SK-N-SH (cell line): ENCODE results near the gene MLLT3.

Experiments
- CTCF ChIP-seq: fragments of 200-600 bp; sonication (generic); IDR thresholded peaks from 2 replicates; pipeline ENCODE4 v1.6.1; 2017; ENCODE audit warnings: antibody characterized with exemption, mild to moderate bottlenecking, moderate library complexity
- EP300 ChIP-seq, 2 experiments: IDR thresholded peaks; 2 replicates each; pipeline versions ENCODE4 v1.4.0 to v1.6.1; 2012; ENCODE audit warnings: borderline replicate concordance in 1 of 2, low read depth in 1 of 2, low read length in 1 of 2
- EZH2phosphoT487 ChIP-seq: fragments of 200-600 bp; sonication (generic); IDR thresholded peaks from 2 replicates; pipeline ENCODE4 v1.6.1; 2017; ENCODE audit warnings: low read depth, mixed run types, mild to moderate bottlenecking, antibody characterized with exemption, moderate library complexity, borderline replicate concordance
- FOXJ3 ChIP-seq: sonication (generic); formaldehyde crosslinking; IDR thresholded peaks from 2 replicates; pipeline ENCODE4 v1.5.1; 2020; ENCODE audit warnings: mild to moderate bottlenecking, missing genetic modification reagents
- FOXM1 ChIP-seq: IDR thresholded peaks from 2 replicates; pipeline ENCODE4 v1.4.0; 2012; ENCODE audit warnings: low read depth, mild to moderate bottlenecking
- GABPA ChIP-seq: IDR thresholded peaks from 2 replicates; pipeline ENCODE4 v1.4.0; 2012; ENCODE audit warnings: low read depth, mild to moderate bottlenecking
- POLR2AphosphoS5 ChIP-seq: IDR thresholded peaks from 2 replicates; pipeline ENCODE4 v1.6.1; 2012; ENCODE audit warnings: low read depth, low read length
- RAD21 ChIP-seq: IDR thresholded peaks from 2 replicates; pipeline ENCODE4 v1.6.1; 2012; ENCODE audit warnings: mild to moderate bottlenecking, low read length
- REST ChIP-seq: IDR thresholded peaks from 2 replicates; pipeline ENCODE4 v1.6.1; 2012; ENCODE audit warnings: mild to moderate bottlenecking, low read depth, low read length, moderate library complexity
- RFX5 ChIP-seq: IDR thresholded peaks from 2 replicates; pipeline ENCODE4 v1.6.1; 2012; ENCODE audit warnings: mild to moderate bottlenecking, improper control_type of control experiment, low read length
- TAF1 ChIP-seq: IDR thresholded peaks from 2 replicates; pipeline ENCODE4 v1.6.1; 2012; ENCODE audit warnings: low read depth, mild to moderate bottlenecking, low read length, moderate library complexity, borderline replicate concordance

GRCh38 chr9:20671635-20672034 lies 49.3 kb upstream of the MLLT3 start:
- TF ChIP-seq CTCF (no peak), FOXJ3 (CRISPR knock-in tag) (no peak), FOXM1 (no peak), GABPA (no peak), TAF1 (no peak), REST (no peak), EZH2phosphoT487 (no peak), RAD21 (no peak), POLR2AphosphoS5 (no peak), RFX5 (no peak), EP300 (IDR thresholded peaks at IDR 0.05; ENCODE audit: borderline replicate concordance in 1 of 2, low read depth in 1 of 2, low read length in 1 of 2) (no peak)
